Transverse colon (tissue), 4 donors: ENCODE results near the gene HDHD3.

Experiments used
- POLR2A ChIP-seq: fragments of 450-650 bp; IDR thresholded peaks from one replicate; pipeline ENCODE4 v1.6.1; 2016; ENCODE audit warnings: antibody characterized with exemption, mild to moderate bottlenecking, moderate library complexity
- POLR2AphosphoS5 ChIP-seq, 3 donors: sonication (generic); formaldehyde crosslinking; IDR thresholded peaks; one replicate each; pipeline ENCODE4 v1.6.1; 2016; ENCODE audit warnings: antibody characterized with exemption in 3 of 3
- TF ChIP-seq, protein P1 (sequence below), 5 experiments: fragments of 200-600 bp in 3 of 5; fragments of 450-650 bp in 2 of 5; sonication (generic) in 3 of 5; IDR thresholded peaks; 1 replicate in 2 of 5; 2 replicates in 3 of 5; pipeline ENCODE4 v1.5.1; 2016 to 2017; ENCODE audit warnings: antibody characterized with exemption in 5 of 5, inconsistent platforms in 3 of 5, mild to moderate bottlenecking in 2 of 5, moderate library complexity in 1 of 5

GRCh38 chr9:113401027-113401792 lies 24.4 kb upstream of the HDHD3 start, which contains the start of gene ALAD:
- peak; percentile 64 for TF ChIP-seq POLR2A
- peak; percentile 64 to 92 (median 81) for TF ChIP-seq POLR2AphosphoS5 (IDR thresholded peaks at IDR 0.05)
- TF ChIP-seq, protein P1, sequence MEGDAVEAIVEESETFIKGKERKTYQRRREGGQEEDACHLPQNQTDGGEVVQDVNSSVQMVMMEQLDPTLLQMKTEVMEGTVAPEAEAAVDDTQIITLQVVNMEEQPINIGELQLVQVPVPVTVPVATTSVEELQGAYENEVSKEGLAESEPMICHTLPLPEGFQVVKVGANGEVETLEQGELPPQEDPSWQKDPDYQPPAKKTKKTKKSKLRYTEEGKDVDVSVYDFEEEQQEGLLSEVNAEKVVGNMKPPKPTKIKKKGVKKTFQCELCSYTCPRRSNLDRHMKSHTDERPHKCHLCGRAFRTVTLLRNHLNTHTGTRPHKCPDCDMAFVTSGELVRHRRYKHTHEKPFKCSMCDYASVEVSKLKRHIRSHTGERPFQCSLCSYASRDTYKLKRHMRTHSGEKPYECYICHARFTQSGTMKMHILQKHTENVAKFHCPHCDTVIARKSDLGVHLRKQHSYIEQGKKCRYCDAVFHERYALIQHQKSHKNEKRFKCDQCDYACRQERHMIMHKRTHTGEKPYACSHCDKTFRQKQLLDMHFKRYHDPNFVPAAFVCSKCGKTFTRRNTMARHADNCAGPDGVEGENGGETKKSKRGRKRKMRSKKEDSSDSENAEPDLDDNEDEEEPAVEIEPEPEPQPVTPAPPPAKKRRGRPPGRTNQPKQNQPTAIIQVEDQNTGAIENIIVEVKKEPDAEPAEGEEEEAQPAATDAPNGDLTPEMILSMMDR (IDR thresholded peaks at IDR 0.05) = peak; percentile 86 to 98 (median 94)
